Body of pancreas (tissue), 4 donors: ENCODE results near the gene DAAM1.

ENCODE experiments used
- POLR2A ChIP-seq, 3 donors: fragments of 450-650 bp; IDR thresholded peaks; one replicate each; pipeline ENCODE4 v1.6.1; 2016; ENCODE audit warnings: antibody characterized with exemption in 3 of 3, mild to moderate bottlenecking in 2 of 3
- TF ChIP-seq, protein P1 (sequence below), 7 experiments: fragments of 450-650 bp in 4 of 7; fragments of 200-600 bp in 3 of 7; sonication (generic) in 3 of 7; IDR thresholded peaks; one replicate each; pipeline ENCODE4 v1.5.1; 2016 to 2019; ENCODE audit warnings: antibody characterized with exemption in 7 of 7

- TF ChIP-seq, protein P1, sequence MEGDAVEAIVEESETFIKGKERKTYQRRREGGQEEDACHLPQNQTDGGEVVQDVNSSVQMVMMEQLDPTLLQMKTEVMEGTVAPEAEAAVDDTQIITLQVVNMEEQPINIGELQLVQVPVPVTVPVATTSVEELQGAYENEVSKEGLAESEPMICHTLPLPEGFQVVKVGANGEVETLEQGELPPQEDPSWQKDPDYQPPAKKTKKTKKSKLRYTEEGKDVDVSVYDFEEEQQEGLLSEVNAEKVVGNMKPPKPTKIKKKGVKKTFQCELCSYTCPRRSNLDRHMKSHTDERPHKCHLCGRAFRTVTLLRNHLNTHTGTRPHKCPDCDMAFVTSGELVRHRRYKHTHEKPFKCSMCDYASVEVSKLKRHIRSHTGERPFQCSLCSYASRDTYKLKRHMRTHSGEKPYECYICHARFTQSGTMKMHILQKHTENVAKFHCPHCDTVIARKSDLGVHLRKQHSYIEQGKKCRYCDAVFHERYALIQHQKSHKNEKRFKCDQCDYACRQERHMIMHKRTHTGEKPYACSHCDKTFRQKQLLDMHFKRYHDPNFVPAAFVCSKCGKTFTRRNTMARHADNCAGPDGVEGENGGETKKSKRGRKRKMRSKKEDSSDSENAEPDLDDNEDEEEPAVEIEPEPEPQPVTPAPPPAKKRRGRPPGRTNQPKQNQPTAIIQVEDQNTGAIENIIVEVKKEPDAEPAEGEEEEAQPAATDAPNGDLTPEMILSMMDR (IDR thresholded peaks at IDR 0.05), result no peak
- TF ChIP-seq POLR2A (IDR thresholded peaks at IDR 0.05), result no peak
Measured at GRCh38 chr14:59247801-59248584, 59.5 kb downstream of the DAAM1 start.
